ENCODE results near the gene KRT17. TPM values are rescaled to one million over a fixed set of nuclear protein-coding genes. Genes with fewer than 3 reads are reported as not detected.
A peak's percentile ranks its signal among the peaks of the same experiment; 100 is the strongest.

The KRT17 gene
- total and polyA plus RNA-seq, 12 donors, result 0.07 TPM; not detected in 11

DNA sequence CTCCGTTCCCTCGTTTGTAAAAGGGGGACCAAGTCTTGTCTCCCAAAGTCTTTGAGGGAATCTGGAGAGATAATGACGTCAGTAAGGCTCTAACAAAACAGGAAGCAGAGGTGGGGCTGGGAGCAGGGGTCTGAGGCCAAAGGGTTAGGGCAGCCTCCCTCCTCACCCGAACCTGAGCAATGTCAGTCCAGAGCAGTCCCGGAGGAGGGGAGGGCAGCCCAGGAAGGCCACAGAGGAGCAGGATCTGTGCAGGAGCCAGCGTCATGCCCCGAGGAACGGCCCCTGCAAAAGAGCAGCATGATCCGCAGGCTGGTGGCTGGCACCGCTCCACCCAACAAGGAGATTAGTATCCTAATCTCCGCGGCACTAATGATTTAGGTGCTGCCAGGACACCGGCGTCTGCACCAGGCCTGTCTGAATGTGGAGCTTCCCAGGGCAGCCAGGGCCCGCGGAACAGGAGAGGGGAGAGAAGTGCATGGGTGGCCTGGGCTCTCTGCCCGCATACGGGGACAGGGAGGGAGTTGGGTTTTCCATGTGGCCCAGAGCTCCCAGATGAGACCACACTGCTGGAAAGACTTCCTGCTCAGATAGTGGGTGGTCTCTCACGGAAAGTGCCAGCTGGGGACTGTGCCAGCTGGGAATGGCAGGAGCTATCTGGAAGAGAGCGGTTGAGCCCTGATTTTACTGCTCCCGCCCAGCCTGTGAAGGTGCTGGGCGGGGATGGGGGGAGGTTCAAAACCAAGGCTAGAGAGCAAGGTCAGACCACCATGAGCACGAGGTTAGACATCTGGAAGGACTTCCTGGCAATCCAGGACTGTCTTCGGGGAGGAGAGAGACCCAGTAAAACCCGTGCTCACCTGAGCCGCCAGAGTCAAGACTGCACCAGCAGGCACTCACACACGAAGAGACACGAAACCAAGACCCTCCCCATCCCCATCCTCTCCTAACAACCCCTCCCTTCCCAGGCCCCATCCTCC is 11.0 kb upstream of the KRT17 start:
- peak; percentile 39 to 92 (median 66) for ATAC-seq
- peak overlapping the region in 1 of 10 donors; percentile 12 for H3K27ac ChIP-seq
- 32 to 34% methylated on average over 28 of the region's 28 CpGs for WGBS, 2 donors
- no peaks in the 10 kb centered on the region for H3K9me3 ChIP-seq
- peak; percentile 41 to 48 for DNase-seq
- intact Hi-C loops (cut with DNase I), result no loop called here
- TF ChIP-seq, protein P1, sequence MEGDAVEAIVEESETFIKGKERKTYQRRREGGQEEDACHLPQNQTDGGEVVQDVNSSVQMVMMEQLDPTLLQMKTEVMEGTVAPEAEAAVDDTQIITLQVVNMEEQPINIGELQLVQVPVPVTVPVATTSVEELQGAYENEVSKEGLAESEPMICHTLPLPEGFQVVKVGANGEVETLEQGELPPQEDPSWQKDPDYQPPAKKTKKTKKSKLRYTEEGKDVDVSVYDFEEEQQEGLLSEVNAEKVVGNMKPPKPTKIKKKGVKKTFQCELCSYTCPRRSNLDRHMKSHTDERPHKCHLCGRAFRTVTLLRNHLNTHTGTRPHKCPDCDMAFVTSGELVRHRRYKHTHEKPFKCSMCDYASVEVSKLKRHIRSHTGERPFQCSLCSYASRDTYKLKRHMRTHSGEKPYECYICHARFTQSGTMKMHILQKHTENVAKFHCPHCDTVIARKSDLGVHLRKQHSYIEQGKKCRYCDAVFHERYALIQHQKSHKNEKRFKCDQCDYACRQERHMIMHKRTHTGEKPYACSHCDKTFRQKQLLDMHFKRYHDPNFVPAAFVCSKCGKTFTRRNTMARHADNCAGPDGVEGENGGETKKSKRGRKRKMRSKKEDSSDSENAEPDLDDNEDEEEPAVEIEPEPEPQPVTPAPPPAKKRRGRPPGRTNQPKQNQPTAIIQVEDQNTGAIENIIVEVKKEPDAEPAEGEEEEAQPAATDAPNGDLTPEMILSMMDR (IDR thresholded peaks at IDR 0.05), result no peak
- H3K36me3 ChIP-seq, result no peaks in the 10 kb centered on the region
- H3K4me1 ChIP-seq, result peaks cover 3 to 17% (median 11%) of the 10 kb centered on the region in 9 donors
- H3K4me3 ChIP-seq, result peak overlapping the region in 2 of 10 donors; percentile 3 to 17
- H3K27me3 ChIP-seq, result no peaks in the 10 kb centered on the region

DNA sequence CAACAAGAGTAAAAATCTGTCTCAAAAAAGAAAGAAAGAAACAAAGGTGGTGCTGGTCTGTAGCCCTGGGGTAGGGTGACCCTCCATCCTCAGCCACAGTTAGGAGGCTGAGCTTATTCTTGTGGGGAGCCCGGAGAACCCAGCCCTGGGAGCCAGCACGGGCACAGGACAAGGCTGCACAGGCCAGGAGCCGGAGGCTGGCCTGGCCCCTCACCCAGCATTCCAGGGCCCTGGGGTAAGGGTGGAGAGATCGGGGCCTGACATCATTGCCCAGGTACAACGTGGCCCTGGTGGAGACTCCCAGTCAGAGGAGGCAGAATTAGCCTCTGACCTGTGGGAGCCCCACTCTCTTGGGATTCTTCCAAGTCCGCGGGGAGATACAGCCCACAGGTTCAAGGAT is 10.3 kb upstream of the KRT17 start:
- intact Hi-C loops (cut with DNase I), result no loop called here
- WGBS, 2 donors, result 56 to 63% methylated on average over 7 of the region's 7 CpGs
- peak in 2 of 8 donors; percentile 9 to 16 for ATAC-seq
- Histone ChIP-seq H3K4me3 (no peak overlapping the region), H3K4me1 (peaks cover 3 to 17% (median 11%) of the 10 kb centered on the region in 9 donors), H3K36me3 (no peaks in the 10 kb centered on the region), H3K27ac (no peak overlapping the region), H3K9me3 (no peaks in the 10 kb centered on the region), H3K27me3 (no peaks in the 10 kb centered on the region)
- TF ChIP-seq, protein P1 (IDR thresholded peaks at IDR 0.05), result no peak
- DNase-seq, result no peak

DNA sequence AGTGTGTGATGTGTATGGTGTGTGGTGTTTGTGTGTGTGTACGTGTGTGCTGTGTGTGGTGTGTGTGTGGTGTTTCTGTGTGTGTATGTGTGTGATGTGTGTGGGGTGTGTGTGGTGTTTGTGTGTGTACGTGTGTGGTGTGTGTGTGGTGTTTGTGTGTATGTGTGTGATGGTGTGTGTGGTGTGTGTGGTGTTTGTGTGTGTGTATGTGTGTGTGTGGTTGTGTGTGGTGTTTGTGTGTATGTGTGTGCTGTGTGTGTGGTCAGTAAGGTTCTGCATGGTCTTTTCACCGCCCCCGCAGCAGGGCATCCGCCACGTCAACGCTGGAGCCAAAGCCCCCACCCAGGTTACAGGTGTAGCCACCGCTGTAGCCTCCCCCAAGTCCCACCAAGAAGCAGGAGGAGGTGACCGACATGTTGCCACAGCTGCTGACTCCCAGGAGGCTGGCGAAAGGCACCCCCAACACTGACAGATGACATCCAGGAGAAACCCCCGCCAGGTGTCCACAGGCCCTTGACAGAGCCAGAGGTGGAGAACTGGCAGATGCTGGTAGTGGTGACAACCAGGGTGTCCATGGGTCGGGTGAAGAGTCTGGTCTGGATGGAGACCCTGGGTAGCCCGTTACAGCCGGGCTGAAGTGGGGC is 9.3 kb upstream of the KRT17 start:
- Histone ChIP-seq H3K4me3 (no peak overlapping the region), H3K4me1 (peaks cover 3 to 17% (median 11%) of the 10 kb centered on the region in 9 donors), H3K27ac (no peak overlapping the region), H3K9me3 (no peaks in the 10 kb centered on the region), H3K27me3 (no peaks in the 10 kb centered on the region), H3K36me3 (no peaks in the 10 kb centered on the region)
- no peak for DNase-seq
- intact Hi-C loops (cut with DNase I), result no loop called here
- 91 to 94% methylated on average over 14 of the region's 14 CpGs for WGBS, 2 donors
- TF ChIP-seq, protein P1 (IDR thresholded peaks at IDR 0.05), result no peak
- ATAC-seq, result no peak

DNA sequence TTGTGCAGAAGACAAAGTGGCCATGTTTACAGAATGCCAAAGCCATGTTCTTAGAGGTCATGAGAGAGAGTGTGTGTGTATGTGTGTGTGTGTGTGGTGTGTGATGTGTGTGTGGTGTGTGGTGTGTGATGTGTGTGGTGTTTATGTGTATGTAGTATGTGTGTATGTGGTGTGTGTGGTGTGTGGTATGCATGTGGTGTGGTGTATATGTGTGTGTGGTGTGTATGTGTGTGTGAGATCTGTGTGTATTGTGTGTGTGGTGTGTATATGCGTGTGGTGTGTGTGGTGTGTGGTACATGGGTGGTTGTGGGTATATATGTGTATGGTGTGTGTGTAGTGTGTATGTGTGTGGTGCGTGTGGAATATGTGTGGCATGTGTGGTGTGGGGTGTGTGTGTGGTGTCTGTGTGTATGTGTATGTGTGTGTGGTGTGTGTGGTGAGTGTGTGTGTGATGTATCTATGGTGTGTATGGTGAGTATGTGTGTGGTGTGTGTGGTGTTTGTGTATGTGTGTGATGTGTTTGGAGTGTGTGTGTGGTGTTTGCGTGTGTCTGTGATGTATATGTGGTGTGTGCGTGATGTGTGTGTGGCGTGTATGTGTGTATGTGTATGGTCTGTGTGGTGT is 8.2 kb upstream of the KRT17 start:
- TF ChIP-seq, protein P1 (IDR thresholded peaks at IDR 0.05), result no peak
- H3K9me3 ChIP-seq, result no peaks in the 10 kb centered on the region
- H3K4me3 ChIP-seq, result no peak overlapping the region
- no peaks in the 10 kb centered on the region for H3K36me3 ChIP-seq
- DNase-seq, result no peak
- WGBS, 2 donors, result 71 to 80% methylated on average over 5 of the region's 5 CpGs
- peaks cover 3 to 17% (median 11%) of the 10 kb centered on the region in 9 donors for H3K4me1 ChIP-seq
- intact Hi-C loops (cut with DNase I), result no loop called here
- no peak overlapping the region for H3K27ac ChIP-seq
- no peak for ATAC-seq
- H3K27me3 ChIP-seq, result peaks cover 0 to 6% (median 0%) of the 10 kb centered on the region in 7 donors

Measured in heart right ventricle (tissue), 16 donors.